Measurements from ENCODE around the gene DAAM2.

DAAM2 gene

DNA sequence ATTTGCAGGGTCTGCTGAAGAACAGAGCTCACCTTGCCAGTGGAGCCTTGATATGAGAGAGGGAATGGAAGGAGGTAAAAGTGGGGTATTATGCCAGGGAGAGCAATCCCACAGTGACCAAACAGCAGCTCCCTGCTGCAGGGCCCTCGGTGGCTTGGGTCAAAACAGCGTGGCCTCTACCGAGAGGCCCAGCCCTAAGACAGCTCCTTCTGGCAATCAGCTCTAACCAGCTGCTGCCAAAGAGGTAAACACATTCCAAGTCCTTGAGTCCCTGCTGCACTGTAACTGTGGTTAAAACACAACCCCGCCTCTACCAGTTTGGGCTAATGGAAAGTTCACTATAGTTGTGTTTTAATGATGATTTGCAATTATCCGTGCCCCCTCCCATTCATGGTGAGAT lies 1.4 kb upstream of the DAAM2 start:
- DNase-seq = no peak

DNA sequence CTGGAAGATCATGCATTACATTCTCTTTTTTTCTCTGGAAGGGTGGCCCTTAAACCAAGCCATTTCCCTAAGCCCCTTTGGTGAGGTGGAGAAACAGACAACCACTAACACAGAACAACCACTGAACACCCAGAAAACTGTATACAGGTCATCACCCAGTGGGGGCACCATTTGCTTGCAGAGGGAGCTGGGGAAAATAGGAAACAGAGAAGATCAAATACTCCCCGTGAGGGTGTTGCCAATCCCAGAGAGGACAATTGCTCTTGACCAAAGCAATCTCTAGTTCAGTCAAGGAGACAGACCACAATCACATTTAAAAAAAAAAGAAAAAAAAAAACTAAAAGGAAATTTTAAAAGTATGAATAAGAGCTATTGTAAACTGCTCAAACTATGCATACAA lies 865 bp upstream of the DAAM2 start:
- DNase-seq = no peak

DNA sequence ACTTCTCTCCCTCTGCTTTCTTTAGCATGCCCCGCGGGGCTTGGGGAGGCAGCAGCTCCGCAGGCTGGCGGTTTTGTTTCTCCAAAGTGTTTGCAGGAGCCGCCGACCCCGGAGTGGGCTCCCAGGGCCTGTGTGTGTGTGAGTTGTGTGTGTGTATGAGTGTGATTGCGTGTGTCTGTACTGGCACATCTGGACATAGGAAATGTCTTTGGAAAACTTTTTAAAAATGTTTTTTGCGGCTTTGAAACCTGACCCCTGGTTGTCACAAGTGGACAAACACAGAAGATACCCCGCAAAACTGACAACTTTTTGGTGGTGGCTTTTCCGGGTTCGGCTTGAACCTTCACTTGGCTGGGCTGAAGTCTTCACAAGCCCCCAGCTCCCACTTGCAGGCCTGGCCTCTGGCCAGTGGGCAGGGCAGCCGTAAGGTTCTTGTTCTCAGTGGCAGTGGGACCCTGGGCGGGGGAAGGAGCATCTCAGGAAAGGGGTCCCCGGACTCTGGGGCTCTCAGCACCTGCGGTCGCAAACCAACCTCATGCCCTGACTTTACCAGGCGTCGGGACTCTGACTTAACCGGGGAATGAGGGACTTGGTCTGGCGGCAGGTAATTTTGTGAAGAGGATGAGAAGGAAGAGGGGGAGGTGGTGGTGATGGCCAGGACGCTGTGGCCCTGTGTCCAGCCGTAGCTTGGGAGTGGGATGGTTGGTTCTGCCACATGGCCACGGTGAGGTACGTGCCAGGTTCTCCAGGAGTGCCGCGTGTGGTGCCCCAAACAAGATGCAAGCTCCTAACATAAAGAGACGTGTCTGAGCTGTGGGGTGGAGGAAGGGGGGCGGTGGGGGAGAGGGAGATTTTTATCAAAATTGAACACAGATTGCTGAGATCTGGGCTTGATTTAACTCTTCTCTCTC lies 619 bp downstream of the DAAM2 start:
- no peak for DNase-seq

DNA sequence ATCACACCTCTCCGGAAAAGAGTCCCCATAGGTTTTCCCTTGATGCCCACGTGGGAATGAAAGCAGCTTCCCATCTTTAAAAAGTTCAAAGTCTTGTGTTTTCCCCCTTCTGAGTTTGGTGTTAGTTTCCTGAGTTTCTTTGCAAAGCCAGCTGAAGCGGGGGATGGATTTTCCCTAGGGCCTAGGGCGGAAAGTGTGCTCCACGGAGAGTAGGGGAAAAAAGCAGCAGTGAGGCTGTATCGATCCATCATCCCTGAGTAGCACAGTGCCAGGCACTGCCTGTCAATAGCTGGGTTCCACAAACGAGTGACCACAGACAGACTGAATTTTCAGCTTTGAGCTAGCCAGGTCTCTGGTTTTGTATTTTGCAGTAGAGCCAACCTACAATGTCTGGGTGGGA lies 1.3 kb downstream of the DAAM2 start:
- no peak for DNase-seq

DNA sequence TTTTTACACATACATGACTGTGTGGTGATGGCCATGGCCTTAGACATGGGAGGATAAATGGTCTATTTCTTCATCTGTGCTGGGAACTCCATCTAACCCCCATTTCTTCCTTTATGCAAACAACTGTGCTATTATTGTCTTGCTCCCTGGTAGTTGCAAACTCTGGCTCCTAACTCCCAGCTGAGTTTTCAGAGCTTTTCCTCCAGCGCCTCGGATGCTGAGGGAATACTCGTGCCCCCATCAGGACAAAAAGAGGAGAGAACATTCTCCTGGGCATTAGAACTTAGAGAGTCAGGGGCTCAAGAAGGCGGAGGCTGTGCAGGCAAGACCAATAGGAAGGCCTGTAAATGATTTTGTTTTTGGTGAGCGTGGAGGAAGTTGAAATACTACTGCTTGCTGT lies 2.1 kb downstream of the DAAM2 start:
- DNase-seq = no peak

DNA sequence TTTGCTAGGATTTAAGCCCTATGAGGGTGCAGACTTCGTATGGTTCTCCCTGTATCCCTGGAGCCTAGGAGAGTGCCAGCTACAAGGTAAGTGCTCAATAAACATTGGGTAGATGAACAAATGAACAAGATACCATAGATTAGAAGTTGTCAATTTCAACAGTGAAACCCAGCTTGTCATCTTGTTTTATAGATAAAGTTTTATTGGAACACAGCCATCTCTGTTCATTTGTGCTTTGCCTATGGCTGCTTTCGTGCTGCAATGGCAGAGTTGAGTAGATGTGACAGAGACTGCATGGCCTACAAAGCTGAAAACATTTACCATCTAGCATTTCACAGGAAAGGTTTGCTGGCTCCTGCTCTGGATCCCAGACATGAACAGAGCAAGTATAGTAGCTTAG lies 5.6 kb downstream of the DAAM2 start:
- no peak for DNase-seq

DNA sequence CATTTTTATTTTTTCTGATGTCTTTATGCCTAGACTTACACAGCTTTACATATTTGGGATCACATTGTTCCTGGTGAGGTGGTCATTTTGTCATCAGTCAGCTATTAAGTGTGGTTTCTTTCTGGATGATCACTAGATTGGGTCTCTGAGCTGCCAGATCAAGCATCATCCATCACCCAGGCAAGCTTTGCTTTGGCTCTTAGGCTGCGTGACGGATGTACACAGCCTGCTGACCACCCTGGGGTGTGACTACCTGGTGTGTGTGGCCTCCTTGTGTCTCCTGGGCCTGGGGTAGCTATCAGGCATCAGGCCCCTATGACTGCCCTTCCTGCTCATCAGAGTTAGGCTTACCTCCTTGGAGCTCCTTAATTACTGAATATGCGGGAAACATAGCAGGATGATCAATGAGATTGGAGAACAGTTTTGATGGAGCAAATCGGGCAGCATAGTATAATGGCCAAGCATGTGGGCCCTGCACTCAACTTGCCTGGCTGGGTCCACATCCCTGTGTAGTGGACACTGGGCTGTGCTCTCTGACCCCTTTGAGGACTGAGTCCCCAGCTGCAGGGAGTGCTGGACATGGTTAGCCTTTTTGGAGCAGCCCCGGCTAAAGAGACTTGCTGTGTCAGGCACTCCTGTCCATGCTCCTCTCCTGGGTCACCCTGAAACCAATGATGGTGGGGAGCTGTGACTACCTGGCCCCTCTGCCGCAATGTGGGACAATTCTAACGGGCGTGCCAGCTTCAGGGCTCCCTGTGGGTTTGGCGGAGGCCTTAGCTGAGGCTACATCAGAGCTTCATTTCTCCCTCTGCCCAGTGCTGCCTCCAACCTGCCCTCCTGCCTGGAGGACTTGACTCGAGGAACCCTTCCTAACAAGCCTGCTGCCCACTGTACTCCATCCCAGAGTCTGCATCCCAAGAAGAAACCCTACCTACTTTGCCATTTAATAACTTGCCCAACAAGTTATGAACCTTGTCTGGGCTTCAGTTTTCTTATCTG lies 8.2 kb downstream of the DAAM2 start:
- DNase-seq = no peak

DNA sequence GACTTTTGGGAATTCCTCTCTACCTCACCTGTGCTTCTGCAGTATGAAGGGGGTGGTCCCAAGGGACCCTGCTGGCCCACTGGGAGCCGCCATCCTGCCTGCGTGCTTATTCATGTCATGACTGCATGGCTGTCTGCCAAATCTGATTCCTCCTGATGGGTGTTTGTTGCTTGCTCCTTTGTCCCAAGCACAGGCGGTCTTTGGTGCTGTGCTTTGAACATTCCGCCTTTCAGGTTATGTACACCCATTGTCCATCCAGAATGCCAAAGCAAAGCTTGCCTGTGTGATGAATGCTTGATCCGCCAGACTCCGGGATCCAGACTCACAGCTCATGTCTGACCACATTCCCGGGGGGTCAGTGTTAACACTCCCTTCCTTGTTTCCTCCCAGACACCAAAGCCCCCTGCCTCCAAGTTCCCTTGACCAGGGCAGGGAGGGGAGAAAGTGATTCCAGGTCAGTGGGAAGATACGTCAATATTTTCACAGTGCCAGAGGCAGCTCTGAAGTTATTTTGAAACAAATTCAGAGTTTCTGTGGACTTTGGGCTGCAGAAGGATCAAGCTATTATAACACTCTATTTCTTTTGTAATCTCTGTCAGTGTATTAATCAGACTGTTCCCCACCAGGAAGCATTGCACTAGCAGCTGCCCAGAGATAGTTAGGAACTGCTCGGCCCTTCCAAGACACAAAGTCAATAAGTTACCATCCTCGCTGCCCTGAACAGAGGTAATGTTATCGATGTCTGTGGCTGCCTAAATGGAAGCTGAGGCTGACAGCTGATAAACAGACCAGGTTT lies 9.5 kb downstream of the DAAM2 start:
- no peak for DNase-seq

DNA sequence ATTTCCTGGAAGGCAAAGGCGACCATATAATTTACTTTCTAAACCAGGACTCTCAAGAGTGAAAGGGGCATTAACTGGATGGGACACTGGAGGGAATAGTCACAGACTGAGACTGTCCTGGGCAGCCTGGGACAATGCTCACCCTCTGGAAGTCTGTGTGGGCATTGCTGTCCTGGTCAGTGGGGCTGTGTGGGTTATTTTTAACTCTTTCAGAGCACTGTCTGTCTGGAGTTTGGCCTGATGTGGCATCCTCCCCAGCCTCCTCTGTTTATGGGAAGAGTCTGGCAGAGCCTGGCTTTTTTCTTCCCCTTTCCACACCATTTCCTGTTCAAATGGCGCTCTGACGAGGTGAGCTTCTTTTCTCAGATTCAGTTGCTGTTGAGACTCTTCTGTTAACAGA lies 11.7 kb downstream of the DAAM2 start:
- DNase-seq = no peak

DNA sequence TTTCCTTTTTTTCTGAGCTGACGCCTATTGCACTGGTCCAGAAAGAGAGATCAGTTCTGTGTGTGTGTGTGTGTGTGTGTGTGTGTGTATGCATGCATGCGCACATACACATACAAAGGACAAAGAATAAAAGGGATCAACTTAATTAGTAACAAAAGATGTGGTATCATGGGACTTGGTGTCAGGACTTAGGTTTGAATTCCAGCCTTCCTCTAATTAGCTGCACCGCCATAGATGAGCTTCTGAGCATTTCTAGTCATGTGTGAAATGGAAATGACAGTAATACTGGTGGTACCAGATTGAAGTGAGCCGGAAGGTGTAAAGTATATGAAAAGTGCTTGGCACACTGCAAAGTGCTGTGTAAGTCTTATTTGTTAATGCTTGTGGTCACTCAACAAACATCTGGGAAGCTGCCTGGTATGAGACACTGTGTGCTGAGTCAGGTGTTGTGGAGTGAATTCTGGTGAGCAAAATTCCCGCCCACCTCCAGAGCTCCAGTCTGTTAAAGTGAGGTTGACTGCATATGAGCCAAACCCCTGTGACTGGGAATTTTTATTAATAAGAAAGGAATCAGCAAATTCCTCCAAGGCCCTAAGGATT lies 12.4 kb downstream of the DAAM2 start:
- DNase-seq = no peak

DNA sequence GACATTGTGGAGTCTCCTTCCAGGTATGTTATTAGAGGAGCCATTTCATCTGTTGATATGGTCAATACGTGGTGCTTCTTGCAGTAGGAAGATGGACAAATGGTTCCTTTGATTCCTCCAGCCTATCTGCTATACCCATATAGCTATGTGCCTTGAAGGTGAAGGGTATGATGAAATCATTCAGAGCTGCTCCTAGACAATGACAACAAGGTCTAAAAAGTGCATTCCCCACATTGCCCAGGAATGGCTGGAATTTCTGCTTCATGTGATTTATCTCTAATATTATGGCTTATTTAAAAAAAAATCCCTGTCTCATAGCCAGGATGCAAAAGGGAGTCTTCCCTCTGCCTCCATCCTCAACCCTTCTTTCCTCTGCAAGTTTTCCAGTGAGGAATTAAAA lies 14.1 kb downstream of the DAAM2 start:
- DNase-seq = no peak

DNA sequence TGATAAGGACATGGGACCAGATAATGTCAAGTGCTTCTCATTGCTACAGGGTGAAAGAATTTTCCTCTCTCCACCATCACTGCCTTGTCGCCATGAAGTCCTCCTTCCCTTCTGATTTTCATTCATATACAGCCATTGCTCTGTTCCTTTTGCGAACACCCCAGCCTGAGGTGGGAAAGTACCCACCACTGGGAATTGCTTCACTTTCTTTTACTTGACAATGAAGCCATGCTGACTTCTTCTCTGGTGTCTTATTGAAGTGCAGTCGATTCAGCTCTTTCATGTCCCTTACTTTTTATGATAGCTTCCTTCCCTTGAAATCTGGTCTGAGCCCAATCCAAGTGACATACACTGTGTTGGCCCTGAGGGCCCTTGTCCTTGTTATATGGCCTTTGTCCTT lies 16.2 kb downstream of the DAAM2 start:
- no peak for DNase-seq

DNA sequence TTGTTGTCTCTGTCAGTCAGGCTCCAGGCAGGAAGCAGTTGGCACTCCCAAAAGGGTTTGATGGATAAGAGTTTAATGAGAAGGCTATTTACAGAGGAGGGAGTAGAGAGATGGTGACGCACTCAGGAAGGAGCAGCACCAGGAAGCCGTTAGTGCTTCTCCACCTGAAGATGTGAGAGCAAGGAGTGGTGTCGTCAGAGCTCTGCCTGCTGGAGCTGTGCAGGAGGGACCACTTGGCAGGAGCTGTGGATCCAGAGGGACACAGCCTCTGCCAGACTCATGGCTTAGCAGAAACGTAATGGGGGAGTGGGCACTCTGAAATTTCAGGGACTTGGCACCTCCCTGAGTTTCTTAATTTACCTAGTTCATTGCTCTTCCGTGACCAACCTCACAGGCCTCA lies 16.8 kb downstream of the DAAM2 start:
- no peak for DNase-seq

DNA sequence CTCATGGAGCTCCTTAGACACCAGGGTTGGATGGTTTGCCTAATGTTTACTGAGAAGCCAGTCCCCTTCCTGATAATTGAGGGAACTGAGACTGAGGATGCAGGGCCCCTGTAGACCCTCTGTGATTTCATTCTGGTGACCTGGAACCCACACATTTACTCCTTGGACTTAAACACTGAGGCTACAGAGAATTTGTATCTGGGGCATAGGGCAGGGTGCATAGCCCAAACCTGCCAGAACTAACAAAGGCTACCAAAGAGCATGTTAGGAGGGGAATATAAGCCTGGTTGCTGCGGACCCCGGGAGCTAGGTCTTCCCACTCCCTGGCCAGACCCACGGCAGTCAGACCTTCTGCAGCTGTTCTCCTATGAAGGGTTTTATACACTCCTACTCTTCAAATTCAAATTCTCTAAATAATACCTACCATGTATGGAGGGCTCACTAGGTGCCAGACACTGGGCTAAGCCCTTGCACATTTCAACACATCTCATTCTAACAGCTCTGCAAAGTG lies 19.7 kb downstream of the DAAM2 start:
- DNase-seq = no peak

DNA sequence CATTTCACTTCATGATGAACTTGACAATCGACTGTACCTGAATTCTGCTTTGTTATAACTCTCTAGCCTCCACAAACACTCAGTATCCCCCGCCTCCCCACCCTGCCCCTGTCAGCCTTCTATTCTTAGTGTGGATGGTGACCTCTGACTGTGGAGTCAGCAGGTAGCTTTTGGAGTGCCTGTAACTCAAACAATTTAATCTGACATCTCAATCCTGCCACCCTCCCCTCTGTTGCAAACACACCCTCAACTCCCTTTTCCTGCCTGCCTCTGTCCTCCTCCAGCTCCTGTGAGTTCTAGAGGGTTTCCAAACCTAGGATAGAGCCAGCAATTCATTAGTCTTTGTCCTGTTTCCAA lies 20.3 kb downstream of the DAAM2 start:
- no peak for DNase-seq

DNA sequence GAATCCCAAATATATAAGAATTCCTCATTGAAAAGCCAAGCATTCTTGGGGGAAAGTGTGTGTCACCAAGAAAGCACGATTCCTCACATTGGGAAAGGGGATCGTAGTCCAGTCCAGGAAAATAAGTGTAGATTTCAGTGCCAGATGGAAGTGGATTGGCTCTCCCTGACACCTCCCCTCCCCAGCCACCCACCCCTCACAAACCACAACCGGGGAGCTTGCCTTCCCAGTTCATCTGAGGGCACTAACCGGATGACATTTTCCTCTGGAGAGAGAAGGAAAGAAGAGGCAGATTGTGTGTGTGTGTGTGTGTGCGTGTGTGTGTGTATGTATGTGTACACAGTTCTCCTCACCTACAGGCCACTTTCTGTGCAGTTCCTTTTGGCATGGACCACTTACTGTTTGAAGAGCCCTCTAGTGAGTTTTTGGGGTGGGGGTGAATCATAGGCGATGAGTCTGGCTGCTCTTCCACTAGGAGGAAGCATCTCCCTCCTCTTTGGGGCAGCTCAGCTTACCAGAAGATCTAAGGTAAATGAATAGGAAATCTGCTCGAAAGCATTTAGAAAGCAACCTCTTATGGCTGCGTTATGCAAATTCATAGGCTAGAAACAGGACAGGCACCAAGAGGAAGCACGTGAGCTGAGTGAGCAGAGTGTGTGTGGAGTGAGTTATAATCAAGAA lies 20.8 kb downstream of the DAAM2 start:
- no peak for DNase-seq

DNA sequence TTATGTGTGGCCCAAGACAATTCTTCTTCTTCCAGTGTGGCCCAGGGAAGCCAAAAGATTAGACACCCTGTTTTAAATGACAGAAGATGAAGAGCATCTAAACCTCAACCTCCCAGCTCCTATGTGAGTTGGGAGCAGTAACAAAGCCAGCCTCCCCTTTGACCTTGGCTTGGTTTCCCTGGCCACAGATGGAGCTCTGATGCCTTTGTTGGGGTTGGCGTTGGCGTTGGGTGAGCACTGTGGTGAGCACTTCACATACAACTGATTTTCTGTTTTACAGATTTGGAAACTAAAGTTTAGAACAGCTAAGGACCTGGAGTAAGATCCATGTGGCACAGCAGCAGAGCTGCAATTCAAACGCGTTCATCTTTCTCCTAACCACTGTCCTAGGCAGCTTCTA lies 22.1 kb downstream of the DAAM2 start:
- no peak for DNase-seq

DNA sequence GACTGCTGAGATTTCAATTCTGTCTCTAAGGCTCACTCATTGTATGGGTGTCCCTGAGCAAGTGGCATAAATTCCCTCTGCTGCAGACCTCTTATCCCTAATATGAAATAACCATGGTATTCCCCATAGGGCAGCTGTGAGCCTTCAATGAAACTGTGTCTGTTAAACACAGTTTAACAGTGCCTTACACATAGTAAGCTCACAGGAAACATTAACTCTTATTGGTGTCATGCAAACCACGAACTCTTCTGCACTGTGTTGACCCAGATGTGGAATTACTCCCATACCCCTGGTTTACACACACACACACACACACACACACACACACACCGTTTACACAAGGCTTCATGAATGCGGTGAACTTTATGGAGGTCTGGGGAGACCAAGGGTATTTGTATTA lies 23.2 kb downstream of the DAAM2 start:
- DNase-seq = no peak

DNA sequence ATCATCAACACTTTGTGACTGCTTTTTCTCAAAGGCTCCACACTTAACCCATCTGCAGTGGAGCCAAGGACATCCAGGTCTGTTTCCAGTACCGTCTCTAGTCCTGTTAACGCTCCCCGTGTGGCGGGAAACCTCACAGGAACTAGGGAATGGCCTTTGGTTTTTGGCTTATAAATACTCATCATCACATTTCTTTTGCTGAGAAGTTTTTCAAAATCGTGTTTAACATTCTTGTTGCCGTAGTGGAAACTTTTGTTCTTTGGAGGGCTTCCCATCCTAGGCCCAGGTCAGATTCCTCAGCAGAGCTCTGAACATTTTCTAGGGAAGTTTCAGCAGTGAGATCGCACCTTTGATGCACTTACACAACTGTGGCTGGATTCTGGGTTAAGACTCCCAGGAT lies 24.6 kb downstream of the DAAM2 start:
- DNase-seq = no peak

DNA sequence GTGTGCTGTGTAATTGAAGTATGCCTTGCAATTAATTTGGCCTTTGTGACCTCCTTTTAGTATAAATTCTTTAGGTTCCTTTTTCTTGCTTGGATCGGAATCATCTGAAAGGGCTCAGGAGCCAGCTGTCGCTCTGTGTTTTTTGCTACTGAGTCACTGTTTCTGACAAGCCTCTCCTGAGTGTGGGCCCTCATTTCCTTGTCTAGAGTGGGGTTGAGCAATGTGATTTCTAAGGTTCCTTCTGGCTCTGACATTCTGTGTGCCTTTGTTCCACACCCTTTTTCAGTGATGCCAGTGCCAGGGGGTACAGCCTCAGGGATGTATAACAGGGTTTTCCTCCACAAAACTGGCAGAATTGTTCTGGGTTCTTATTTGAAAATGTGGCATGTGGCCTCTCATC lies 26.5 kb downstream of the DAAM2 start:
- no peak for DNase-seq

DNA sequence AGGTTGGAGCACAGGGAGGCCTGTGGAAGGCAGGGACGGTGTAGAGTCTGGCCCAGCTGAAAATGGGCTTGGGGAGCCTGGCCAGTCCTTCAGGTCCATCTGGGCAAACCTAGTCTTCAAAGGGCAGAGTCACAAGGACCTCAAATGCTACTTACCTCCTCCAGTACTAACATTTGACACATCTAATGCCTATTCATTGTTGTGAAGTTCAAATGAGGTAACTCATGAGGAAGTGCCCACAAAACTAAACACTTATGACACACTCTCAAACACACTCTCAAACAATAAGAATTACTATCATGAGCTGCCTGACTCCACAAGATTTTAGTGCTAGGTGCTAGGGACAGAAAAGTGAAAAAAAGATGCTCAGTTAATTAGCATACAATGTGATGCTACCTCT lies 27.1 kb downstream of the DAAM2 start:
- DNase-seq = no peak

DNA sequence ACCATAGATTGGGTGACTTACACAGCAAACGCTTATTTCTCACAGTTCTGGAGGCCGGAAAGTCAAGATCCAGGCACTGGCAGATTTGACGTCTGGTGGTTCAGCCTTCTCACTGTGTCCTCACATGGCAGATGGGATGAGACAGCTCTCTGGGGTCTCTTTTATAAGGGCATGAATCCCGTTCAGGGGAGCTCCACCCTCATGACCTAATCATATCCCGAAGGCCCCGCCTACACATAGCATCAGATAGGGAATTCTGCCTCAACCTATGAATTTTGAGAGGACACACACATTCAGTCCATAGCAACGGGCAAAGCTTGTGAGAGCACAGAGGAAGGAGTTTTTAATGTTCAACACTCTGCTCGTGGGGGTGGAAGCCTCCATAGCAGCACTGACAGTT lies 27.5 kb downstream of the DAAM2 start:
- no peak for DNase-seq
